Measurements from ENCODE around the gene NCKAP5.
A peak's percentile ranks its signal among the peaks of the same experiment; 100 is the strongest.

Gene NCKAP5

DNA sequence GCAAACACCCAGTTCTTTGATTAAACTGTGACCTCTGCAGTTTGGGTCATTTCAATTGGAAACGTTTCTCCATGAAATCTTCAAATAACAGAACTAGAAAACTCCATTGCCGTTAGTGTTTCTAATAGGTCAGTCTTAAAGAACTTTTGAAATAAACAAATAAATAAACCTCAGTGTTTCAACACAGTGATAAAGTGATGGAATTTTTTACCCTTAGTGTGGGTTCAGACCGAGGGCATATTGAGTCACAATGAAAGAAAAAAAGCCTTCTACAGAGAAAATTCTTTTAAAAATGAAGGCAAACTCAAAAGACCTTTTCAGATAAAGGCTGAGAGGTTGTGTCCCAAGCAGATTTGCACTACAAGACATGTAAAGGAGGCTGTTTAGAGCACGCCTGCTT lies 149.6 kb downstream of the NCKAP5 start:
- no peak for DNase-seq

DNA sequence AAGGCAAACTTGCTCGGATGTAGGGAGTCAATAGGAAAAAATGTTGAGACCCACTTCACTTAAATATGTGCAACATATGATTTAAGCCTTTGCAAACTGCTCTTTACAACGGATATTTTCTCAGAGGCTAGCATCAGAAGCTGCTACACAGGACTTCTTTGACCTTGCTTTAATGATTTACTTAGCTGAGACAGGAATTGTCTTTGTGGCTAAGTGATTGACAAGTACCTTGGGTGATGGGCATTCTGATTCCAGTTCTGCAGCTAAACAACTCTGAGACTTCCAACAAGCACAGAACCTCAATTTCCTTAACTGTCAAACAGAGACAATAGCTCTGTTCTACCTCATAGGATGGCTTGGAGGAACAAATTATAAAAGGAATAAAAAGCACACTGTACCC lies 150.2 kb downstream of the NCKAP5 start:
- no peak for DNase-seq

DNA sequence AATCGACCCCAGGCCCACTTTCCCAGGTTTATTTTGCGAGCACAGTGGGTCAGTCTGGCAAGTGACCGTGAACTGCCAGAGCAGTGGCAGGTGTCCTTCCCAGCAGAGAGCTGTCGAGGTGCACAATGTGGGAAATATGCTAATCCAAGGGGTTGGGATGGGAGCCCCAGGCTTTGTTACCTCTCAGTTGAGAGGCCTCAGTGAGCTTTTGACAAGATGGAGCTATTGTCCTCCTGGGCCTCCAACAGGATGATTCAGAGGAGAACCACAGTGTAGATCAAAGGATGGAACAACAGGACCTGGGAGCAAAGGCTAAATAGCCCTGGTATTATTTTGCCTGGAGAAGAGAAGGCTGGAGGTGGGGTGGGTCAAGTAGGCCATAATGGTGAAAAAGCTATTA lies 150.8 kb downstream of the NCKAP5 start:
- DNase-seq: no peak

DNA sequence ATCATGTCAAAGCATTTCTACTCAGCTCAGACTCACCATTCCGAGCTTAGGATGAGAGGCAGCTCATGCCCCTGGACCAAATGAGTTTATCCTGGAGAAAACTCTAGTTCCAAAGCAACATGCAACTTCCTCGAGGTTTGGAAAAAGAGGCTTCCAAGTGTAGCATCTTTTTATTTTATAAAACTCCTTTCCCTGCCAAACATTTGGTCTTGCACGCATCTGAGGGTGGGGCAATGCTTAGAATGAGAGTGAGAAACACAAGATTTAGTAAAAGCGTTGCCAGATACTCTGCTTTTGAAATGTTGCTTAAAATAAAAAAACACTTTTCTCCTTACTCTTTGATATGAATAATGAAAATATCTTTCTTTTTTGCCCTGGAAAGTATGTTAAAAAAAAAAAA lies 151.5 kb downstream of the NCKAP5 start:
- DNase-seq: no peak

DNA sequence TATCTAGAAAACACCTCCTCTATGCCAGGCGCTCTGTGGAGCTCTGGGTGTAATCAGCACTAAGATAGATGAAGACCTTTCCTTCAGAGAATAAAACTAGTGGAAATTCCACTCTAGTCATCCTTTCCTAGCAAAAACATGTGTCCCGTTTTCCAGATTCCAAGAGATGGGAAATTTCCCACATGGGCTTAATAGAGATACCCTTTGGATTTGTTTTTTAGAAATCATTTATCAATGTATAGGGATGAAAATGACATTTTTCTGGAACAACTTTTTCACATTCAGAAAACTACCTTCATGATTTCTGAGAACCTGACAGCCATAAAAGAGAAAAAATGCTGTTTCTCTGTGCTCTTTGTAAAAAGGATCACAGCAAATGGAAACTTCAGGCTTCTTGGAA lies 152.1 kb downstream of the NCKAP5 start:
- no peak for DNase-seq

DNA sequence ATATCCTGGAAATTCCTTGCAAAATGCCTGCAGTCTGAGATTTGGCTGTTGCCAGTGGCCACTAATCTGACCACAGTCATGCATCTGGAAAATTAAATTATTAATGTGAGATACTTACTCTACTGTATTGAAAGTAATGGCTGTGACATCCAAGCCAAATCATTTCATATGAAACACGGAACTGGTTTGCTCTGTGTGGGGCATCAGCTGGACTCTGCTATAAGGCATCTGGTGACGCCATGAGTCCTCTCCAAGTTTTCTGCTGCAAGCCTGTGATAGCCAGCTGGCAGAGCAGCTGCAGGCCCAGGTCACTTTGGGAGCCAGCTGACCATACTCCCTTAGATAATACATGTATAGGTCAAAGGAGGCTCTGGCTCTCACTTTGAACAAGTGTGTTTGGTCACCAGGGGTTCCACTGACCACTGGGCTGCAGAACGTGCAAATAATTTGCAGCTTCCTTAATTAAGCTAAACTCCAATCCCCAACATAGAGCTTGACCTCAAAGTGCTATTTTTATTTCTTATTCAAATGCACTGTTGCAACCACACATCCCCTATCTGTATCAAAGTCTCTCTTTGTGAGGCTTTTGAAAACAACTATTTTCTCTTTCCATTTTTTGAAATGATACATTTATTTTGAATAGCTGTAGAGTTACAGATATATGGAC lies 152.9 kb downstream of the NCKAP5 start:
- no peak for DNase-seq

DNA sequence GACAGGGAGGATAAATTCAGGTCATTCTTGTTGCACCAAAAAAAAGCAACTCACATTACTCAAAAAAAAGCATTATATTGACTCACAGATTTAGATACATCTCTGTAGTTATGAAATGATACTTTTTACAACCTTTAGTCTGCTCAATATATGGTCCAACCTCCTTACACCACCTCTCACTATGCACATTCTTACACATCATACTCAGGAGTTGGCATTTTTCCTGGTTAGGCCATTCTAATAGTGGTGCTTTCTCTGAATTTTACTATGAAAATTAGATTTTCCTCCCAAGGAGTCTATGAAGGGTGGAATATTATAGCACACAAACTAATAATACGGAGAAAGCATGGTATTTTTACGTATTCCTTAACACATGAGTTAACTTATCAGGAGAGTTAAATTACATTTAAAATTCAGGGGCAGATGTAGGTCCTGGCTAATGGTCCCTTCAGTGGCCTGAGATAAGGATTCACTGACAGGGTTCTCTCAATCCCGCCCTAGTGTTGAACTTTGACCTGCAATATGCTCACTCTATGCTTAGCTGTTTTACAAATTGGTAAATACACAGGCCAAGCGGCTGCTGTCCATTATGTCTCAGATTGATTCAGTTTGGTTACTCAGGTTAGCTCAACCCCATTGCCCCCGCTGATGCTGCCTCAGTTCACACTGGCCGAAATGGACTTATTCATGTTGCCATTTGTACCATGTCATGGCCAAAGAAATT lies 153.6 kb downstream of the NCKAP5 start:
- DNase-seq: peak; percentile 72

DNA sequence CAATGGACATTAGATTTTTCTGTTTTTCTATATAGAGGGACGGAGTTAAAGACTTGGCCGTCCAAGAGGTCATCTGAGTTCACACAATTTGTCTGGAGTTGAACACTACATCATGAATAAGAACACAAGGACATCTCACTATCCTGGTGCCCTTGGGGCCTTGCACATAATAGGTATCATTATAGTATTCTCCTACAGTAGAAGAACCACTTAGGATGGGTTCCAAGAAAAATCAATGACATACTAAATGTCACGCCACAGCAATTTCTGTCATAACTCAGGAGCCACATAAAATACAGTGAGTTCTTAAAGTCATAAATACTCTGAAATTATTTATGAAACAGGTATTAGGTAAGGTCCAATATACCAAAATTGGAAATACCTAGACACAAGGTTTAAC lies 154.4 kb downstream of the NCKAP5 start:
- DNase-seq: no peak

DNA sequence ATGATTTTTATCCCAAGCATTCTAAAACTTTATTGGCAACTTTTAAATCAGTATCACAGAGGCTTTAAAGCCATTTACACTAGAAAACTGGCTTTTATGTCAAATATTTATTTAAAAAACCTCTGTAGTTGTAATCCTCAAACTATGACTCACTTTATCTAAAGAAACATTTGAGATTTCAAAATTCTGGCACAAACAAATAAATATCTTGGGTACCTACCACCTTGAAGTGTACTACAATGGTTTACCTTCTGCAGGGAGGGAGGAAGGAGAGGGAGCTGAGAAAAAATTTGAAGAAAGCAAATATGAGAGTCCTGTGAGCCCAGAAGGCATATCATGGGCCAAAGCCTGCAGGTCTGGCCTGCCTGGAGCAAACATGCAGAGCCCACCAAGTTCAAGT lies 155.6 kb downstream of the NCKAP5 start:
- DNase-seq: no peak

DNA sequence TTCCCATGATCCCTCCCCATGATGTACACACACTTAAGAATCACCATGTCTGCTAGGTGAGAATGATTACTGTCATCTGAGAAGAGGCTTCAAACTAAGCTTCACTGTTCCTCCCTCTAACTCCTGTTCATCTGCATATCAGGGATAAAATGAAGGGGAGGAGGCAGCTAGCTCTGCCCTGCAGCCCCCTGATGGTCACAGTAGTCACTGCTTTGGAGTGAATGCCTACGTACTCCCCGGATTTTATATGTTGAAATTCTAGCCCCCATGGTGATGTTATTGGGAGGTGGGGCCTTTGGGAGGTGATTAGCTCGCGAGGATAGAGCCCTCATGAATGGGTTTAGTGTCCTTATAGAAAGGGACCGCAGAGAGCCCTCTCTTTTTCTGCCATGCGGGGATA lies 156.4 kb downstream of the NCKAP5 start:
- DNase-seq: no peak

DNA sequence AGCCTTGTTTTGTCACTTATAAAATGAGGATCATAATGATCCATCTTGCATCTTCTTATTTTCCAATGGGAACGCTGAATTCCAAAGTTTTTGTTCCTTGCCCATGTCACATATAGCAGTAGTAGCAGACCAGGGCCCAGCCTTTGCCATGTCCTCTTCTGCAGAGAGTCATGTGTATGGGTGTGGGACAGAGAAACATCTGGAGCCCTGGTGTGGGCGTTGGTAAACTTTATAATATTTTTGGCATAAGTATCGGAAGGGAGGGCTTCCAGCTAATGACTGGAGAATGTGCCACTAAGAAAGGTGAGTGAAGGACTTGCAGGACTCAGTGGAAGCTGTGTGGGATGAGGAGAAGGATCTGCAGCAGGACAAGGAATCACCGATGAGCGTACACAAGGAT lies 157.2 kb downstream of the NCKAP5 start:
- no peak for DNase-seq

DNA sequence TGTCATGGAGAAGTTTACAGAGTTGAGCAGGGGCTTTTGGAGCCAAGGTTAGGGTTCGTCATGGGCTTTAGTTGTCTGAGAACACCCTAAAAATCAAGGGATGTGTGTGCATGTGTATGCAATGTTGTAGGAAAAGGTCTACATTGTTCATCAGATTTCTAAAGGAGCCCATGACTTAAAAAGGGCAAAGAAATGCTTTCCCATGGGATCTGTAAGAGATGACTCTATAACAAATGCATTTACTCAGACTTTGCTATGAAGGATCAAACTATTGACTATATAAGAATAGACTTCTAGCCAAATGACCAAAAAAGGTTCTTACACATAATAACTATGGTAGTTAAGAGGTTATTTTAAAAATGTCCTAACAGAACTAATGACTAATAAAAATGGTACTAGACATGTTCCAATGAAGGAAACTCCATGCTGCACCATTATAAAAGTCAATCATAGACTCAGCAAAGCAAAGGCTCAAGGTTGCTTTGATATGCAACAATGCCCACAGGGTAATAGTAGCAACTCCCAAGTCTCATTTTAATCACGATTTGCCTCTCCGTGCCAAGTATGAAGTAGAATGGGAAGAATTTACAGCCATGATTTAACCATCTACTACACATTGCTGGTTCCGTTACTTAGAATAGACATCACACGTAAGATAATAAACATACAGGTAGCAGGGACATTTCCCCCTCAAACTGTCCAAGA lies 158.5 kb downstream of the NCKAP5 start:
- DNase-seq: peak; percentile 81

DNA sequence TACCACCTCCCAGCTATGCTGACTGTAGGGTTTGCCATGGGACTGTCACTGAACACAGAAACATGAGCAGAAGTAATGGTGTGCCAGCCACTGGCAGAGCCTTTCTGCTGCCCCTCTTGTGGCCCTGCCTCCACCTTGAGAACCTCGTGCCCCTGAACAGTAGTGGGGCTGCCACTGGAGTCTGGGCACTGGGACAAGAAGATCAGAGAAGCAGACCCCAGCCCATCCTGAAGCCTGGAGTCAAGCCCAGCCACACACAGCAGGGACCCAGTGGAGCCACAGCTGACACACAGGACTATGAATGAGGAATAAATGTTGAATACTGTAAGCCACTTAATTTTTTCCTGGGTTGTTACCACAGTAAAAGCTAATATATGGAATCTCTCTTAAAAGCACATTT lies 159.6 kb downstream of the NCKAP5 start:
- no peak for DNase-seq

DNA sequence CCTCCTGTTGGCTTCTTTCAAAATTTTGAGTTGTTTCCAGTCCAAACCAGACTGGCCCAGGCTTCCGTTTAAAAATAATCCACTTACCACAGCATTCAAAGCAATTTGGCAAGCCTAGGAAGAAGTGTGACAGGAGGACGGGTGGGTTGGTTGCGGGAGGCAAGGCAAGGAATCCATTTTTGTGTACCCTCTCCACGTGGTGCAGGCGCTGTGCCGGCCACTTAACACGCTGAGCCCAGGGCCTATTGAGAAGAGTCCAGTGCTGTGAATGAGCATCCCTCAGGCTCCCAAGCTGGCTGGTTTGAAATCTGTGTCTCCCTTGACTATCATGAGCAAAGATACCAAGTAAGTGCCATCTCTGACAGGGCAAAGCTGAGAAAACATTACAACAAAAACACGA lies 160.9 kb downstream of the NCKAP5 start:
- DNase-seq: no peak

DNA sequence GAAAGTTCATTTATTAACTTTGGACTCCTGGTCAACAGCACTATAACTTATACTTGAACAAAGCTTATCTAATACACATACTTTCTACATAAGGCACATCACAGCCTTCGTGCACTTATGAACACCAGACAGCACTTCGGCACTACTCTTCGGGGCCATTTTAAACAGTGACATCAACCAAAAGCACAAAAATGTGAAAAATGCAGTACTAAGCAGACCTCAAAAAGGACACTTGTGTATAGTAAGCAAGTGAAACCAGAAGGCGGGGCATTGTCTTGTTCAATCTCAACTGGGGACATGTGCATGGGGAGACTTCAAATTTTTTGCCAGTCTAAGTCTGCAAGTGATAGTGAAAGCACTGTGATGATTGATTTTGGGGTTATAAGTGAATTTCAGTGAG lies 163.0 kb downstream of the NCKAP5 start:
- peak; percentile 28 for DNase-seq

DNA sequence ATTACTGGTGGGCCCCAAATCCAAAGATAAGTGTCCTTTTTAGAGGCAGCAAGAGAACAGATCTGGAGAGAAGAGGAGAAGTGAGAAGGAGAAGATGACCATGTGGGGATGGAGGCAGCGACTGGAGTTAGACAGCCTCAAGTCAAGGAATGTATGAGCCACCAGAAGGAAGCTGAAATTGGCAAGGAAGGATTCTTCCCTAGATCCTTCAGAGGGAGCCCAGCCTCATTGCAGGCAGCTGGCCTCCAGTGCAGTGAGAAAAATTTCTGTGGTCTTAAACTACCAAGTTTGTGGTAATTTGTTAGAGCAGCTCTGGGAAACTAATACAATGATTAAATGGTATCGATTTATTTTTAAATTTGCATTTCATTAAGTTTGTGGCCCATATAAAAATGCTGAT lies 167.9 kb downstream of the NCKAP5 start:
- peak; percentile 56 for DNase-seq

DNA sequence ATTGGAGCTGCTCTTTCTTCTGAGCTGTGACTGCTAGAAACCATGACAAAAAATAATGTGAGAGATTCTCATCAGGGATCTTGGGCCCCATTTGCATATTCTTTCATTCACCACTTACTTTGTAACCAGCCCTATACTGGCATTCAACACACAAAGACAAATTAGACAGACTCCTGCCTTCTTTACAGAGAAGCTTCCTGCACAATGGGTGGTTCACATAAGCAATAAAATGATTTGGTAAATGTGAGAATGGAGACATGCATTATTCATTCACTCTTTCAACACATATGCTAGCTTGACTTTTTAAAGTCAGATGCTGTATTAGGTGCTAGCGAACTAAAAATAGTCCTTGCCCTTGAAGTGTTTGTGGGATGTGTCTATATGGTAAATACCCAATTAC lies 174.4 kb downstream of the NCKAP5 start:
- DNase-seq: no peak

DNA sequence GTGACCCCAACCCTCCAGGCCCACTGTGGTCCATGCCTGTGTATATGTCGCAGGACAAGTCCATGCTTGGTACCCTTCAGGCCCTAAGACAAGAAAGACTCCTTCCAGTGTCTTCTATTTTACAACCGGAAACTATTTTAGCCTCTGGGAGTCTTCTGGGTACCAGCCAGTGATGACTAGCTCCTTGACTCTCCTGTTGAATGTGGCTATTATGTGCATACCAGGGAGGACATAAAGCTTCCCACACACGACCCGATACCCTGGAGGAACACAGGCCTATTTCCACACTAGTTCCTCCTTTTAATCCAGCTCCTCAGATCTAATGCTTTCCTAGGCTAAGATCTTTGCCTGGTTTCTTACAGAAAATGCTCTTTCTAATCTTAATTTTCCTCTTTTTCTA lies 178.1 kb downstream of the NCKAP5 start:
- DNase-seq: peak; percentile 40

DNA sequence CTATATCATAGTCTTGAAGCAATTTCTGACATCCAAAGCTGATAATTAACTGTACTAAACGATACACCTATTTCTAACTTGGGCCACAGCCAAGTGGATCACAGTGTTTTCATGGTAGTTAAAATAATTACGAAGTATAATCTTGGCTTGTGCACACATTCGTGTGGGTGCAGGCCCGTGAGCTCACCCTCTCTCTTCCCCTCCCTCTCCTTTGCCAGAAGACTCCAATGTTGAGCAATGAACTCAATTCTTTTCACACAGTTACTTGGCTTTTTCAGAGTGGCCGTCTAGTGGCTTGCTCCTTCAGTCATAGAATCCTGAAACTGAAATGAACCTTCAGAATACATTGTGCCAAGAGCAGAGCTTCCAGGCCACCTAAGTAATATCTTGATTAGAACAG lies 178.7 kb downstream of the NCKAP5 start:
- no peak for DNase-seq

DNA sequence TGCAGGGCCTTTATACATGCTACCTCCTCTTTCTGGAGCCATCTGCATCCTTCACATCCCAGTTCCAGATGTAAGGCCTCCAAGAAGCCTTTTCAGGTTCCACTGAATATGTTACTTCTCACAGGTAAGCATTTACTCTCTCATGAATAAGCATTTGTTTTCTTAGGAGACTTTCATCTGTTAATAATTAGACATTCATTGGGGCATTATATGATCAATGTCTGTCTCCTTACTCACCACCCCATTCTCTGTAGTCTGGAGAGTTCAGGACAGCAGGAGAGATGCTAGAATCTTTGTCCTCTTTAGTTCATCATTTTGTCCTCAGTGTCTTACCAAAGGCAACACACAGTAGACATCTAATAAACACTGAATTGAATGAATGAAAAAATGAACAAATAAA lies 185.7 kb downstream of the NCKAP5 start:
- DNase-seq: no peak

DNA sequence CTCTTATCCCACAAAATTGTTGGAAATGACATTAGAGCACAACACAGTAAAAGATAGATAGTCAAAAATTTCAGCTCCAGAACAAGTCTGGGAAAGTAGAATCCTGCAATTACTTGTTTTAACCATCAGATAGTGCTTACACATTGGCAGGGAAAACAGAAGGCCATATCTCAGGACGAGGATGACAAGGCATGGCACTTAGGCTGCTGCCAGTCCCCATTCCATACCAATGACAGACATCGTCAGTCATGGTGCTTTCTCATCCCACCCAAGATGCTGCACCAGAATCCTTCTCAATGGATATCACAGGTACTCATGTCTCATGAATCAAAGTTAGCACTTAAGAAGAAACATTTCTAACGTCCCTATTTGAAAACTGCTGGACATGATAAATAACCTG lies 187.3 kb downstream of the NCKAP5 start:
- no peak for DNase-seq

DNA sequence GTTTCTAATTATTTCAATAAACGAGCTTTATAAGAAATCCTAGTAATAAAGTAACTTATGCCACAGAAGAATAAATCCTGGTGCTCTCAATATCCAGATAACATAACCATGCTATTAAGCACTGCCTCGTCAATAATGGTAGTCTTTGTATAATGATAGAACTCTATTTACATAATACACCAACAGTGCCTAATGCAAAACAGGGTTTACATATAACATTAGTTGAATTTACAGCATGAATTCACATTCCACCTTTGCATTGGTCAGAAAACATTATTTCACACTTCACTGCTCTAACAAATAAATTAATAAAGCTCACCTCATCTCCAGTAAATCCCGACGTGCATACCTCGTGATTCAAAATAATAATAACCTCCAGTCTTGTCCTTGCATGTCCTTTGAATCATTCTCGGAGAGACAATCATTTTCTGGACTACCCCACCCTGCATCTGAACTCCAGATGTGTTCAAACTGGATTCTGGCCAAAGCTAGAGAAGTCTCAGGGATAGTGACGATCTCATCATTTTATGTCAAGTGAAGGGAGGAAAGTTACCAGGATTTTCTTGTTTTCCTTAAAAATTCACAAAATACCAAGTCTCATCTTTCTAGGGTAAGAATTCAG lies 189.2 kb downstream of the NCKAP5 start:
- DNase-seq: peak; percentile 62

DNA sequence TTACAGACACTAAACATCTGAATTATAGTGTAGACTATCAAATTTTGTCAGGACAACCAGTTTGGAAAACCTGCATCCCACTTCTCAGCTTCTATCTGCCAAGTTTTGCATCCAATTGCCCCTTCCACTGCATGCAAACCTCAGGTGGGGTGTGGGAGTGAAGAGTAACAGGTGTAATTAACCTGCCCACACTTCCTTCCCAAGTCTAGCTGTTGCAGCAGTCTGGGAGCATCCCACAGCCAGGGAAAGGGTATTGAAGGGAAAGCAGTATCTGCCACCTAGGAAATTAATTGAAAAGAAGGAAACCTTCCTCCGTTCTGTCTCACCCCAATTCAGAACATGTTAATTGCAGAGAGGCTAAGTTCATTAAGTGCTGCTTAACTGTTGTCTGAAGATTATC lies 189.9 kb downstream of the NCKAP5 start:
- DNase-seq: no peak

DNA sequence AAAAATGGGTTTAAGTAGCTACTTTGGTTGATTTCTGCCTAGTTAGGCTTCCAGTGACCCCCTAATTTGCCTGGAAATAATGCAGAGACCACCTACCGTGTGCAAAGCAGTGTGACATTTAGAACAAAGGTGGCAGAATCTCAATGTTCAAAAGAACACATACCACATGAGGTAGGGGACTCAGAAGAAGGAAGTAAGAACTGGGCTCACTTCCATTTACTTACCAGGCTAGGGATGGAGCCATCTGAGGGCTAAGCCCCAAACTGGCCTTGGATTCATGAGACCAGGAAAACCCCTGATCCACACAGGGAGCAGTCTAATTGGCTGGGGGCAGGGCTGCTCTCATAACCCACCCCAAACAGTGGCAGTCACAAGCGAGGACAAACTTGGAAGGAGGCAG lies 190.7 kb downstream of the NCKAP5 start:
- no peak for DNase-seq

All from fibroblast of skin of back (primary cell).